GM19452 (cell line): ENCODE measurements around the gene NID2.

Experiments
- ATAC-seq: cut with Tn5 transposase; IDR thresholded peaks from one replicate; pipeline ENCODE4 v1.9.1; 2021; ENCODE audit not compliant: unreplicated experiment

NID2 gene, protein sequence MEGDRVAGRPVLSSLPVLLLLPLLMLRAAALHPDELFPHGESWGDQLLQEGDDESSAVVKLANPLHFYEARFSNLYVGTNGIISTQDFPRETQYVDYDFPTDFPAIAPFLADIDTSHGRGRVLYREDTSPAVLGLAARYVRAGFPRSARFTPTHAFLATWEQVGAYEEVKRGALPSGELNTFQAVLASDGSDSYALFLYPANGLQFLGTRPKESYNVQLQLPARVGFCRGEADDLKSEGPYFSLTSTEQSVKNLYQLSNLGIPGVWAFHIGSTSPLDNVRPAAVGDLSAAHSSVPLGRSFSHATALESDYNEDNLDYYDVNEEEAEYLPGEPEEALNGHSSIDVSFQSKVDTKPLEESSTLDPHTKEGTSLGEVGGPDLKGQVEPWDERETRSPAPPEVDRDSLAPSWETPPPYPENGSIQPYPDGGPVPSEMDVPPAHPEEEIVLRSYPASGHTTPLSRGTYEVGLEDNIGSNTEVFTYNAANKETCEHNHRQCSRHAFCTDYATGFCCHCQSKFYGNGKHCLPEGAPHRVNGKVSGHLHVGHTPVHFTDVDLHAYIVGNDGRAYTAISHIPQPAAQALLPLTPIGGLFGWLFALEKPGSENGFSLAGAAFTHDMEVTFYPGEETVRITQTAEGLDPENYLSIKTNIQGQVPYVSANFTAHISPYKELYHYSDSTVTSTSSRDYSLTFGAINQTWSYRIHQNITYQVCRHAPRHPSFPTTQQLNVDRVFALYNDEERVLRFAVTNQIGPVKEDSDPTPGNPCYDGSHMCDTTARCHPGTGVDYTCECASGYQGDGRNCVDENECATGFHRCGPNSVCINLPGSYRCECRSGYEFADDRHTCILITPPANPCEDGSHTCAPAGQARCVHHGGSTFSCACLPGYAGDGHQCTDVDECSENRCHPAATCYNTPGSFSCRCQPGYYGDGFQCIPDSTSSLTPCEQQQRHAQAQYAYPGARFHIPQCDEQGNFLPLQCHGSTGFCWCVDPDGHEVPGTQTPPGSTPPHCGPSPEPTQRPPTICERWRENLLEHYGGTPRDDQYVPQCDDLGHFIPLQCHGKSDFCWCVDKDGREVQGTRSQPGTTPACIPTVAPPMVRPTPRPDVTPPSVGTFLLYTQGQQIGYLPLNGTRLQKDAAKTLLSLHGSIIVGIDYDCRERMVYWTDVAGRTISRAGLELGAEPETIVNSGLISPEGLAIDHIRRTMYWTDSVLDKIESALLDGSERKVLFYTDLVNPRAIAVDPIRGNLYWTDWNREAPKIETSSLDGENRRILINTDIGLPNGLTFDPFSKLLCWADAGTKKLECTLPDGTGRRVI (N-terminal part only)

GRCh38 chr14:52068615-52069306 lies at the start of gene NID2:
Gene NID2, minus strand, starts transcription at chr14:52069059. Its CDS starts 65 bp downstream, at chr14:52068994.
- no peak for ATAC-seq

DNA sequence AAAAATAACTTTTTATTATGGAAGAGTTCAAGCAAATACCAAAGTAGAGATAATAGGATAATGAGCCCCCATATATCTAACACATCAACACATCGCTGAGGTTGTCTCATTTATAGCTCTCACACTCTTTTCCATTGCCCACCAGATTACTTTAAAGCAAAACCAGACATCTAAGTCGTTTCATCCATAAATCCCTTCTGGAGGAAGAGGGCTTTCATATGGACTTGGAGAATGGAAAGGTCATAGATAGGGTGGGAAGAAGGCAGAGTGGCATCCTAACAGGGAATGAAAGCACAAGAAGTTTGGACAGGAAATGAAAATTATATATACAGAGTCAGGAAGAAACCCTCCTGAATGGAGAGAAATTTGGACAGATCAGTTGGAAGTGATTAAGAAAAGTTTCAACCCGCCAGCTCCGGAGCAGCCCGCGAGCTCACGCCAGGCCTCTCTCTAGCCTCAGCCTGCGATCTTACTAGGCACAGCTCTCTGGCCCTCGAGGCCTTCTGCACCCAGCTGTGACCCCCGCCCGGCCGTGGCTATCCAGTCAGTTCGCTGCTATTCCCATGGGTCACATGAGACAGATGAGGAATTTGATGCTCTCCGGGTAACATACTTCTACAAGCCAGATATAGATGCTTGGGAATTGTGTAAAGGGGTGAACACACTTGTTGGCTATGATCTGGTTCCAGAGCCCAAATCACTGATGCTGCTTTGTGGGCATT lies 48.4 kb upstream of the NID2 start:
- no peak for ATAC-seq

DNA sequence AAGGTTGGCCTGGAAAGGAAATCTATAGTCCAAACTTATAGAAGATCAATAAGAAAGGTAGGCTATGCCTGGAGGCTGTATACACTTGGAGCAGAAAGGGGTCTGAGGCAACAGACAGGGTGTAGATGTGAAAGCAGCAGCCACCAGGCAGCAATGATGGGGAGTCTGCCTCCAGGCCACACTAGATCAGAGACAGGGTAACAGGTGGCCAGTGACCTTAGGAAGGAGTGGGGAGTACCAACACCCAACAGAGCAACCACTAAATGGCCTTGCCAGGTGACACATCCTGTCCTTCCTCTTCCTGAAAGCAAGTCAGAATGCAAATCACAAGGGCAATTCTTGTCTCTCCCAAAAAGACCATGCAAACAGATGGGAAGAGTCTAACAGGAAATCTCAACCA lies 46.4 kb upstream of the NID2 start:
- ATAC-seq, result no peak

- ATAC-seq, result no peak
Observed at GRCh38 chr14:52112336-52113018, 43.6 kb upstream of the NID2 start.

GRCh38 chr14:52111583-52111982 lies 42.7 kb upstream of the NID2 start:
- ATAC-seq, result no peak

DNA sequence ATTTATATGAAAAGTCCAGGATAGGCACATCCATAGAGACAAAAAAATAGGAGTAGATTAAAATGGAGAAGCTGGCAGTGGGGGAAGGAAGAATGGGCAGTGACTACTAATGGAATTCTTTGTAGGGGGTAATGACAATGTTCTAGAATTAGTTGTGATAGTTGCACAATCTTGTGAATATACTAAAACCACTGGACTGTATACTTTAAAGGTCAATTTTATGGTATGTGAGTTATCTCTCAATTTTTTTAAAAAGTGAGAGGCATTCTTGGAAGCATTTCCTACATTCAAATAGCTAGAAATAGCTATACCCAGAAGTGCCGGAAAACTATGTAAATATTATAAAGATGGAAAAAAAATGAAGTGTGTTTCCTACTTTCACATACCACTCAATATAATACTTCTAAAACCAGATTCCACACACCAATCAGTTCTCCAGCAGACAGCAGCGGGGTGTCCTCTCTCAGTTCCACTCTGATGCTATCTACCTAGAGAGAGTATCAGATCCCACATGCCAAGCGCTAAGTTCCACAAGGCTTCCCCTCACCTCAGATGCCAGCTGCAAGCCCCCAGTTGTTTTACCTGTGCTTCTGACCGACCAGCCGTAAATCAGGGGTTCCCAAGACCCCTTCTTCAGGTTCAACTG lies 41.7 kb upstream of the NID2 start:
- no peak for ATAC-seq

DNA sequence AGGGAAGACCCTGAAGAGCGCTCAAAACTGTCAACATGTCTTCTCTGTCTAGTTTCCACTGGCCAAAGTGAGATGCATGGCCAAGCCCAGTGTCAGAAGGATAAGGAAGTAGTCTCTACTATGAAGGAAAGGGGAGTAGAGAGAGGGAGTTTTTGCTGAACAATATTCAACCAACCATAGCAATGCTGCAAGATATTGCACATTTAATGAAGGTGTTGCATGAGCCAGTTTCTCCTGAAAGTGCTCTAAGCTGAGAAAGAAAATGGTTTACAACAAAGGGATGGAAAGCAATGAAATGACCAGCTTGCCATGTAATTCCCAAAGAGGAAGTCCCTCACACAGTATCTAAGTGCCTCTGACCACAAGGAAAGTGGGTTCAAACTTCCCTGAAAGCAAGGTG lies 40.0 kb upstream of the NID2 start:
- no peak for ATAC-seq

DNA sequence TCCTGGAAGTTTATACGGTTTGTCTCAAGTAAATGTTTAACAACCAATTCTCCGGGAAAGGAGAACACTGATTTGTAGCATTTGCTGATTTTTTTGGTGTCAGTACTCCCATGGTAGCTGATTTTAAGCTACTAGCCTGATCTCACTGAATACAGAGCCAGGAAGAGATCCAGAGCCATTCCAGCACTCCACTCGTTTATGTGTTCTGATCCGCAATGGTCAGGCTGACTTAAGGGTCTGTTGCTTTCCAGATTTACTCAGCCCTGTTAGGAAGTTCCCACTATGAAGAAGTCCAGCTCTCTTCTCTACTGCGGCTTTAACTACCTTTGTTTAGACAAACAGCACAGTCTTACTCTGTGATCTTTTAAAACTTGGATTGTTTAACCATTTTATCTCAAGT lies 38.0 kb upstream of the NID2 start:
- ATAC-seq, result no peak

DNA sequence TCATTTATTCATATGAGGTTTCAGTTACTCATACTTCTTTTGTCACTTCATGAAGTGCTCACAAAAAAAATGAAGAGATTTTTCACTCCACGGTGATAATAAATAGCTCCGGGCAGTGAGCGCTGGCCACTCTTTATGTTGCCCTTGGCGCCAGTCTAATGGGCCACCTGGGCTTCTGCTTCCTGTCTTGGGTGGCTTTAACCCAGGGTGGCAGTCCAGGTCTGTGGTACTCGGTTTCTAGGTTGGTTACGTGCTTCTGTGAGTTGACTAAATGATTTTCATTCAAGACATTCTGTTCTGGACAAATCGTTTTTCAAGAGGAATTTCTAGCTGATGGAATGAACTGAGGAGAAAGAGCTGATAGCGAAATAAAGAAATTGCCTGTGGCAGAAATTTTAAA lies 34.6 kb upstream of the NID2 start:
- ATAC-seq, result no peak

GRCh38 chr14:52095794-52096193 lies 26.9 kb upstream of the NID2 start:
- no peak for ATAC-seq

- no peak for ATAC-seq
Observed at GRCh38 chr14:52095336-52095735, 26.5 kb upstream of the NID2 start.

DNA sequence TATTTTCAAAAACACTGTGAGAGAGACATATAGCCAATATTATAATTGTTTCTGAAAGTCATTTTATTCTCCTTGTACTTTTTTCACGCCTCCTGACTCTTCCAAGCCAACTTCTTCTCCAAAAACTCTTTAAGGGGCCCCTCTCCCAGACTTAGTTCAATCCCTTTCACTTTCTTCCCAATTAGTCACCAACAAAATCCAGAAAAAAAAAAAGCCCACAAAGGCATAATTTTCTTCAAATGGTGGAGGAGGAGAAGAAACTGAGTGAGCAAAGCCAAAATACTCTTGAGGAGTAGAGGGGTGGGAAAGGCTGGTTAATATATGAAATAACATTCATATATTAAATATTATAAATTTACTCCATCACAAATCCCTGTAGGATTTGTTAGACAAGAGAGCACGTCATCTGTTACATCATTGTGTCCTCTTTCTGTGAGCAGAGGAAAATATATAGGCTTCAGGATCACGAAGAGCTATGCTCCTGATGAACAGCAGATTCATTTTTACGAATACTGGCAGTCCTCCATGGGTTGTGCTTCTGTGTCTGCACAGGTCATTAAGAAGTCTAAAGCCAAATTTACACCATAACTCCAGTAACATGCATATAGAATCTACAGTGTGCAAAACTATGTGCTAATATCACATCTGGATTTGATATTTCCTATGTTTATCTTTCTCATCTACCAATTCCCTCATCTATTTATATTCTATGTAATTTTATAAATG lies 25.9 kb upstream of the NID2 start:
- no peak for ATAC-seq

DNA sequence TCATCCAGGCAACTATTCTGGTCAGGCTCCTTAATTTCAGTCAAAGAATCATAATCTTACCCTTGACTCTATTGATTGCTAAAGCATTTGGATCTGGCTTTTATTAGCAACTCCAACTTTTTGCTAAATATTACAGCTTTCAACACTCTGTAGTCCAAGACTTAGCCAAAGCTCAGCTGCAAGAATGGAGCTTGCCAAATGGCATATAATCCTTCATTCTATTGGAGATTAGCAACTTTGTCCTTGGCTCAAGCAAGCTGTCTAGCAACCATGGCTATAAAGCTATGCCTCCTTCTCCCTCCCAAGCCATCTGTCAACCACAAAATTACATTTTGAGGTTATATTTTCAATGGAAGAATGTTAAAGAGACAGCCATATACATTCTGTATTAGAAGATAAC lies 23.1 kb upstream of the NID2 start:
- no peak for ATAC-seq

DNA sequence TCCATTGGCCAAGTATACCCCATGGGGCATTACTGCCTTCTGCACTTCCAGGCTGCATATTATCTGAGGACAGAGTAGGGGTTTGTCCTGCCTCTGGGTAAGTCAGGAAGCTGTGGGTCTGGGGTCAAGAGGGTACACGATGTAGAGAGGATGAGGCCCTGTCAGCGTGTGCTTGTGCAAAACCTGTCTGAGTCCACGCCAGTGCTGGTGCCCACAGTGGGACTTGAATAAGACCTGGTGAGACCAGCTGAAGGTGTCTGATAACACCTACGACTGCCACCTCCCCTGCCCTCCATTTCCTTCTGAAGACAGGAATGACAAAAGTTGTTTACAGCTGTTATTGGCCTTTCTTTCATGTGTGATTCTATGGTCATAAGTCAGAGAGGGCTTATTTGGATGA lies 22.1 kb upstream of the NID2 start:
- ATAC-seq, result no peak

DNA sequence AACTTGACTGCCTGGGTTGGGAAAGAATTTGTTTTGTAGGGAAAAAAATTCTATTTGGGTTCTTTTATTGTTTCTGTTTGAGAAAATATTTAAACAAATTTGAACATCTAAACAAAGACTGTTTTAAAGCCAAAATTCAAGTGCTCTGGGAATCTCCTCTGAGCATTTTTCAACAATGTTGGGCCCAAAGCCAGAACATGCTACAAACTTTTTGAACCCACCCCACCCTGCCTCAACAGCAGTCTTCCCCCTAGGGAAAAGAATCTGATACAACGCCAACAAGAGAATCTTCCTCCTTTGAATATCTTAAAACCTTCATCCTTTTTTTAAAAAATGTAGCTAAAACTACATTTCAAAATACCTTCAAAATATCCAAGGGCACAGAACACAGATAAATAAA lies 20.4 kb upstream of the NID2 start:
- ATAC-seq, result no peak

GRCh38 chr14:52086711-52087110 lies 17.9 kb upstream of the NID2 start:
- no peak for ATAC-seq

DNA sequence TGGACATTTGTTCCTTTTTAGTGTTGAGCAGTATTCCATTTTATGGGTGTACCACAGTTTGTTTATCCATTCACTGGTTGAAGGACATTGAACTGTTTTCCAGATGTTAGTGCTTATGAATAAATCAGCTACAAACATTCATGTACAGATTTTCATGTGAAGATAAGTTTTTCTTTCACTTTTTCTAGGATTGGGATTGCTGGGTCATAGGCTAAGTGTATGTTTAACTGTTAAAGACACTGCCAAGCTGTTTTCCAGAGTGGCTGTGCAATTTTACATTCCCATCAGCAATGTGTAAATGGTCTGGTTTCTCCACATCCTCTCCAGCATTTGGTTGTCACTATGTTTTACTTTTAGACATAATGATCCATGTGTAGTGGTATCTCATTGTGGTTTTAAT lies 14.0 kb upstream of the NID2 start:
- ATAC-seq, result no peak

DNA sequence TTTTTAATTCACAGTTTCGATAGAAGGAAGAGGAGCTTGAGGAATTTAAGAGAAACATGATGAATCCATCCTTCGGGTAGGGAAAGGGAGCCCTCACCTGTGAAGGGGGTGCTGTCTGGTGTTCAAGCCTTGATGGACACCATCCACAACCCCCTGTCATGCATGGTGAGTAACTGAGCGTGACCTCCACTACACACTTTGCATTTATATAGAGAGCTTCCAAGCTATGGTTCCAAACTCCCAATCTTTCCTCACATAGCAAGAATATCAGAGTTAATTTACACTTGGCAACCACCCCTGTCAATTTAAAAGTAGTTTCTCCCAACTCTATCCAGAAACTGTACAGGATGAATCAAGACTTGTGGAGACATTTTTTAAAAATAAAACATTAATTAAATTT lies 13.1 kb upstream of the NID2 start:
- ATAC-seq, result no peak
